A673 (cell line): Measurements from ENCODE around the gene SMYD1. TPM values are rescaled to one million over a fixed set of nuclear protein-coding genes. Genes with fewer than 3 reads are reported as not detected.

Source experiments
- BruUV-seq: library from RNA; stranded (reverse); fragments of 400-500 nt; replicated peaks from 2 replicates; lab custom pipeline; 2021; lab: Mats Ljungman, UMichigan
- CTCF ChIA-PET: fragments of 300-600 bp; sonication (Branson Sonifier 250); formaldehyde crosslinking; loops from one replicate; lab custom pipeline; 2022; ENCODE audit warnings: antibody characterized with exemption; lab: Charles Lee
- POLR2A ChIA-PET: fragments of 300-600 bp; sonication (Branson Sonifier 250); formaldehyde crosslinking; loops from one replicate; lab custom pipeline; 2022; ENCODE audit warnings: antibody characterized with exemption; ENCODE audit not compliant: low non-redundant PET; lab: Charles Lee
- DNase-seq: peaks from one replicate; pipeline ENCODE4 v3.0.0-alpha.2; 2015; ENCODE audit warnings: low spot score
- H3K27ac ChIP-seq: fragments of 200-600 bp; sonication (generic); 2 replicates; pipeline ENCODE4 v1.5.1; 2016; ENCODE audit warnings: mixed run types, low read depth, mild to moderate bottlenecking, mixed read lengths, antibody characterized with exemption, low read length; ENCODE audit not compliant: poor library complexity, severe bottlenecking
- H3K27me3 ChIP-seq: fragments of 200-600 bp; sonication (generic); replicated peaks from 2 replicates; pipeline ENCODE4 v1.6.1; 2017; ENCODE audit warnings: mixed run types, low read depth, mild to moderate bottlenecking, mixed read lengths, antibody characterized with exemption, low read length; ENCODE audit not compliant: insufficient read depth, poor library complexity
- H3K36me3 ChIP-seq: fragments of 200-600 bp; sonication (generic); 2 replicates; pipeline ENCODE4 v1.6.1; 2016; ENCODE audit warnings: mixed run types, mild to moderate bottlenecking, mixed read lengths, antibody characterized with exemption, low read length; ENCODE audit not compliant: insufficient read depth, poor library complexity, severe bottlenecking
- H3K4me1 ChIP-seq: fragments of 200-600 bp; sonication (generic); 2 replicates; pipeline ENCODE4 v1.6.1; 2017; ENCODE audit warnings: mixed run types, mild to moderate bottlenecking, mixed read lengths, antibody characterized with exemption, low read length; ENCODE audit not compliant: insufficient read depth, poor library complexity, severe bottlenecking
- H3K4me3 ChIP-seq: fragments of 200-600 bp; sonication (generic); 2 replicates; pipeline ENCODE4 v1.5.1; 2016; ENCODE audit warnings: low read depth, mixed run types, mild to moderate bottlenecking, mixed read lengths, low read length; ENCODE audit not compliant: poor library complexity, severe bottlenecking
- H3K9me3 ChIP-seq: fragments of 200-600 bp; sonication (generic); 2 replicates; pipeline ENCODE4 v1.6.1; 2016; ENCODE audit warnings: mixed run types, low read depth, mild to moderate bottlenecking, mixed read lengths, antibody characterized with exemption, low read length; ENCODE audit not compliant: poor library complexity, severe bottlenecking
- CTCF ChIP-seq: fragments of 300-800, 200-600 bp; sonication (generic); conservative IDR thresholded peaks from 2 replicates; pipeline ENCODE4 v1.5.1; 2017; ENCODE audit warnings: low read depth, mild to moderate bottlenecking, antibody characterized with exemption, low read length, moderate library complexity, mixed read lengths
- EZH2 ChIP-seq: fragments of 200-600 bp; sonication (generic); IDR thresholded peaks from 2 replicates; pipeline ENCODE4 v1.6.1; 2017; ENCODE audit warnings: borderline replicate concordance, low read depth, mild to moderate bottlenecking, mixed read lengths, antibody characterized with exemption, low read length; ENCODE audit not compliant: poor library complexity, severe bottlenecking
- intact Hi-C: fragments of 100-400 bp; cut with micrococcal nuclease; formaldehyde crosslinking; loops from one replicate; pipeline ENCODE4 v1.10.0; 2022; ENCODE audit not compliant: unreplicated experiment
- total RNA-seq: library from RNA; stranded (reverse); gene quantifications from 2 replicates; pipeline ENCODE4 v1.2.3, GENCODE V29; 2021

SMYD1 gene
- total RNA-seq, 1 experiment from 2014 or later, result not detected

- no TSS peak for BruUV-seq
- Histone ChIP-seq H3K27ac (no peak overlapping the region), H3K27me3 (no peaks in the 10 kb centered on the region), H3K9me3 (no peaks in the 10 kb centered on the region), H3K4me1 (peaks cover 6% of the 10 kb centered on the region), H3K4me3 (no peak overlapping the region), H3K36me3 (no peaks in the 10 kb centered on the region)
- ChIA-PET CTCF (no interaction called here), POLR2A (no interaction called here)
- no peak for DNase-seq
- intact Hi-C loops, result no loop called here
- no peak for TF ChIP-seq EZH2
- no peak for TF ChIP-seq CTCF
Measured at GRCh38 chr2:88074150-88074549, 6.5 kb downstream of the SMYD1 start.

- CTCF ChIA-PET, result no interaction called here
- no peak for TF ChIP-seq EZH2
- TF ChIP-seq CTCF, result no peak
- H3K27me3 ChIP-seq, result no peaks in the 10 kb centered on the region
- no peaks in the 10 kb centered on the region for H3K9me3 ChIP-seq
- BruUV-seq, result no TSS peak
- no peak overlapping the region for H3K27ac ChIP-seq
- POLR2A ChIA-PET, result no interaction called here
- intact Hi-C loops, result no loop called here
- no peak overlapping the region for H3K4me3 ChIP-seq
- peaks cover 6% of the 10 kb centered on the region for H3K4me1 ChIP-seq
- no peaks in the 10 kb centered on the region for H3K36me3 ChIP-seq
- DNase-seq, result peak; percentile 44
Measured at GRCh38 chr2:88074854-88075292, 7.2 kb downstream of the SMYD1 start.

GRCh38 chr2:88077080-88077479, 9.5 kb downstream of the SMYD1 start:
- no peaks in the 10 kb centered on the region for H3K9me3 ChIP-seq
- H3K36me3 ChIP-seq, result no peaks in the 10 kb centered on the region
- peaks cover 6% of the 10 kb centered on the region for H3K4me1 ChIP-seq
- H3K27me3 ChIP-seq, result no peaks in the 10 kb centered on the region
- intact Hi-C loops, result no loop called here
- TF ChIP-seq EZH2 (no peak), CTCF (no peak)
- no peak overlapping the region for H3K4me3 ChIP-seq
- BruUV-seq, result no TSS peak
- ChIA-PET POLR2A (no interaction called here), CTCF (no interaction called here)
- no peak overlapping the region for H3K27ac ChIP-seq
- no peak for DNase-seq
